DOHH2 (cell line): ENCODE data around the gene MYO5A.

Experiments
- H3F3A ChIP-seq: fragments of 200-600 bp; sonication (generic), shearing (Covaris generic); 2 replicates; pipeline ENCODE4 v1.6.0; 2016; ENCODE audit warnings: antibody characterized with exemption, mild to moderate bottlenecking; ENCODE audit not compliant: control insufficient read depth, insufficient read depth
- H3K27ac ChIP-seq: fragments of 200-600 bp; sonication (generic); 2 replicates; pipeline ENCODE4 v1.5.1; 2014; ENCODE audit warnings: low read depth, mild to moderate bottlenecking, low read length, moderate library complexity
- H3K27me3 ChIP-seq: fragments of 200-600 bp; sonication (generic); 2 replicates; pipeline ENCODE4 v1.6.1; 2014; ENCODE audit warnings: mild to moderate bottlenecking, low read length, mixed read lengths; ENCODE audit not compliant: control insufficient read depth
- H3K36me3 ChIP-seq: fragments of 200-600 bp; sonication (generic); 2 replicates; pipeline ENCODE4 v1.6.1; 2014; ENCODE audit warnings: mild to moderate bottlenecking, low read length, moderate library complexity, mixed read lengths; ENCODE audit not compliant: control insufficient read depth
- H3K4me1 ChIP-seq: fragments of 200-600 bp; sonication (generic); 2 replicates; pipeline ENCODE4 v1.6.1; 2014; ENCODE audit warnings: mild to moderate bottlenecking, low read length, mixed read lengths; ENCODE audit not compliant: control insufficient read depth
- H3K4me2 ChIP-seq: fragments of 200-600 bp; sonication (generic); 2 replicates; pipeline ENCODE4 v1.6.0; 2014; ENCODE audit warnings: mild to moderate bottlenecking, low read length, moderate library complexity
- H3K4me3 ChIP-seq: fragments of 200-600 bp; sonication (generic); 2 replicates; pipeline ENCODE4 v1.5.1; 2014; ENCODE audit warnings: mild to moderate bottlenecking, low read length, mixed read lengths
- H3K79me2 ChIP-seq: fragments of 200-600 bp; sonication (generic); 2 replicates; pipeline ENCODE4 v1.6.1; 2014; ENCODE audit warnings: mild to moderate bottlenecking, low read length, mixed read lengths; ENCODE audit not compliant: control insufficient read depth
- H3K9me2 ChIP-seq: fragments of 200-600 bp; sonication (generic); replicated peaks from 2 replicates; pipeline ENCODE4 v1.6.1; 2014; ENCODE audit warnings: mild to moderate bottlenecking, low read length, mixed read lengths; ENCODE audit not compliant: control insufficient read depth
- H3K9me3 ChIP-seq: fragments of 200-600 bp; sonication (generic); 2 replicates; pipeline ENCODE4 v1.6.1; 2014; ENCODE audit warnings: antibody characterized with exemption, low read length, mixed read lengths; ENCODE audit not compliant: control insufficient read depth, insufficient read depth
- H4K20me1 ChIP-seq: fragments of 200-600 bp; sonication (generic); 2 replicates; pipeline ENCODE4 v1.6.0; 2014; ENCODE audit warnings: low read depth, mild to moderate bottlenecking, antibody characterized with exemption, low read length, moderate library complexity; ENCODE audit not compliant: control insufficient read depth, insufficient read depth
- CTCF ChIP-seq: fragments of 200-600 bp; sonication (generic); IDR thresholded peaks from one replicate; pipeline ENCODE4 v1.5.1; 2014; ENCODE audit warnings: antibody characterized with exemption, mild to moderate bottlenecking, low read depth, low read length; ENCODE audit not compliant: poor library complexity, severe bottlenecking
- EZH2phosphoT487 ChIP-seq: fragments of 200-600 bp; sonication (generic); IDR thresholded peaks from 2 replicates; pipeline ENCODE4 v1.6.1; 2017; ENCODE audit warnings: borderline replicate concordance, mild to moderate bottlenecking, antibody characterized with exemption, low read length, moderate library complexity, mixed read lengths

MYO5A gene

GRCh38 chr15:52378746-52379394 is 149.8 kb downstream of the MYO5A start:
- Histone ChIP-seq H3K36me3 (peaks cover 35% of the 10 kb centered on the region), H3K27me3 (no peaks in the 10 kb centered on the region), H3K9me3 (no peaks in the 10 kb centered on the region), H3F3A (no peaks in the 10 kb centered on the region), H3K9me2 (no peaks in the 10 kb centered on the region), H4K20me1 (no peaks in the 10 kb centered on the region), H3K27ac (no peak overlapping the region), H3K4me3 (no peak overlapping the region), H3K79me2 (no peaks in the 10 kb centered on the region), H3K4me1 (peaks cover 6% of the 10 kb centered on the region; the same call in 1 of the 2 replicates), H3K4me2 (no peak overlapping the region)
- TF ChIP-seq EZH2phosphoT487 (no peak), CTCF (no peak)

GRCh38 chr15:52370010-52370409 is 158.7 kb downstream of the MYO5A start:
- H3K9me2 ChIP-seq = no peaks in the 10 kb centered on the region
- TF ChIP-seq EZH2phosphoT487 (no peak), CTCF (no peak)
- no peaks in the 10 kb centered on the region for H3K9me3 ChIP-seq
- no peaks in the 10 kb centered on the region for H3K79me2 ChIP-seq
- no peaks in the 10 kb centered on the region for H4K20me1 ChIP-seq
- peaks cover 36% of the 10 kb centered on the region for H3K36me3 ChIP-seq
- no peaks in the 10 kb centered on the region for H3K27me3 ChIP-seq
- no peak overlapping the region for H3K4me2 ChIP-seq
- H3K27ac ChIP-seq = no peak overlapping the region
- no peak overlapping the region for H3K4me3 ChIP-seq
- H3F3A ChIP-seq = no peaks in the 10 kb centered on the region
- no peaks in the 10 kb centered on the region for H3K4me1 ChIP-seq

GRCh38 chr15:52369455-52369854 is 159.2 kb downstream of the MYO5A start:
- no peaks in the 10 kb centered on the region for H3K27me3 ChIP-seq
- no peak overlapping the region for H3K4me3 ChIP-seq
- peaks cover 34% of the 10 kb centered on the region for H3K36me3 ChIP-seq
- H3K79me2 ChIP-seq = no peaks in the 10 kb centered on the region
- H3K9me2 ChIP-seq = no peaks in the 10 kb centered on the region
- H3F3A ChIP-seq = no peaks in the 10 kb centered on the region
- TF ChIP-seq EZH2phosphoT487 (no peak), CTCF (no peak)
- H3K9me3 ChIP-seq = no peaks in the 10 kb centered on the region
- no peaks in the 10 kb centered on the region for H4K20me1 ChIP-seq
- H3K4me2 ChIP-seq = no peak overlapping the region
- no peaks in the 10 kb centered on the region for H3K4me1 ChIP-seq
- H3K27ac ChIP-seq = no peak overlapping the region
